GM12872 (cell line): ENCODE results near the gene TCP11L2.

Experiments
- CTCF ChIP-seq: IDR thresholded peaks from 3 replicates; pipeline ENCODE4 v1.5.1; 2011; ENCODE audit warnings: low read depth, mild to moderate bottlenecking, low read length, moderate library complexity; ENCODE audit not compliant: insufficient read depth

The TCP11L2 gene

GRCh38 chr12:106302401-106303201, at the start of gene TCP11L2:
Gene TCP11L2, plus strand, starts transcription at chr12:106302733. Its CDS starts 8,343 bp downstream, at chr12:106311076.
- TF ChIP-seq CTCF, result no peak

- TF ChIP-seq CTCF, result no peak
These were observed 47.8 kb upstream of the TCP11L2 start for GRCh38 chr12:106254724-106255123.

GRCh38 chr12:106255493-106255892, 47.0 kb upstream of the TCP11L2 start:
- TF ChIP-seq CTCF, result no peak

- TF ChIP-seq CTCF, result no peak
These were observed 46.6 kb upstream of the TCP11L2 start for GRCh38 chr12:106255952-106256351.

GRCh38 chr12:106256524-106256923, 46.0 kb upstream of the TCP11L2 start:
- no peak for TF ChIP-seq CTCF

- no peak for TF ChIP-seq CTCF
These were observed 44.3 kb upstream of the TCP11L2 start for GRCh38 chr12:106258226-106258625.

GRCh38 chr12:106258935-106259334, 43.6 kb upstream of the TCP11L2 start:
- TF ChIP-seq CTCF, result no peak

GRCh38 chr12:106265116-106265515, 37.4 kb upstream of the TCP11L2 start:
- no peak for TF ChIP-seq CTCF
